Measurements from ENCODE around the gene ANO7.

DNA sequence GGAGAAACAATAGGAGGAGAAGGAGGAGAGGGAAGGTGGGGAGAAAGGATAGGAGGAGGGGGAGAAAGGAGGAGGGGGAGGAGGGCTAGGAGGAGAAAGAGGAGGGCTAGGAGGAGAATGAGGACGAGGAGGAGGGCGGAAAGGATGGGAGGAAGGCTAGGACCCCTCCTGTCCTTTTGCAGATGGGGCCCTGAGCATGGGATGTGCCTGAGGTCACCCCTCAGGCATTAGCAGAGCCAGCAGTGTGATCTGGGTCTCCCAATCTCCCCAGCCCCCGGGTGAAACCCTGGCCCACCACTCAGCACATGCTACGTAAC is 601 bp upstream of the ANO7 start:
- TF ChIP-seq, protein P1, sequence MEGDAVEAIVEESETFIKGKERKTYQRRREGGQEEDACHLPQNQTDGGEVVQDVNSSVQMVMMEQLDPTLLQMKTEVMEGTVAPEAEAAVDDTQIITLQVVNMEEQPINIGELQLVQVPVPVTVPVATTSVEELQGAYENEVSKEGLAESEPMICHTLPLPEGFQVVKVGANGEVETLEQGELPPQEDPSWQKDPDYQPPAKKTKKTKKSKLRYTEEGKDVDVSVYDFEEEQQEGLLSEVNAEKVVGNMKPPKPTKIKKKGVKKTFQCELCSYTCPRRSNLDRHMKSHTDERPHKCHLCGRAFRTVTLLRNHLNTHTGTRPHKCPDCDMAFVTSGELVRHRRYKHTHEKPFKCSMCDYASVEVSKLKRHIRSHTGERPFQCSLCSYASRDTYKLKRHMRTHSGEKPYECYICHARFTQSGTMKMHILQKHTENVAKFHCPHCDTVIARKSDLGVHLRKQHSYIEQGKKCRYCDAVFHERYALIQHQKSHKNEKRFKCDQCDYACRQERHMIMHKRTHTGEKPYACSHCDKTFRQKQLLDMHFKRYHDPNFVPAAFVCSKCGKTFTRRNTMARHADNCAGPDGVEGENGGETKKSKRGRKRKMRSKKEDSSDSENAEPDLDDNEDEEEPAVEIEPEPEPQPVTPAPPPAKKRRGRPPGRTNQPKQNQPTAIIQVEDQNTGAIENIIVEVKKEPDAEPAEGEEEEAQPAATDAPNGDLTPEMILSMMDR (IDR thresholded peaks at IDR 0.05; ENCODE audit: low read length) = no peak
- no peak for TF ChIP-seq EZH2 (IDR thresholded peaks at IDR 0.05; ENCODE audit: borderline replicate concordance, low read length)
